B cell (primary cell): ENCODE results near the gene CHST3.
"Not testable (repeated sequence)": the region's sequence is repeated elsewhere in the genome, so short reads cannot be mapped to it uniquely, and the experiment has no call there.

ENCODE experiments used
- CTCF ChIP-seq: fragments of 200-600 bp; IDR thresholded peaks from one replicate; pipeline ENCODE4 v1.8.0; 2022; ENCODE audit warnings: antibody characterized with exemption, mild to moderate bottlenecking
- EZH2 ChIP-seq: IDR thresholded peaks from 2 replicates; pipeline ENCODE4 v1.6.1; 2012; ENCODE audit warnings: borderline replicate concordance, low read depth, mild to moderate bottlenecking, moderate library complexity, low read length; ENCODE audit not compliant: insufficient read depth, poor library complexity, severe bottlenecking

- not testable (repeated sequence) for TF ChIP-seq CTCF, EZH2
These were observed 68.4 kb downstream of the CHST3 start for GRCh38 chr10:72032409-72033162.
